GM18526 (cell line): ENCODE data around the gene NLGN1.

Source experiments
- POLR2A ChIP-seq: IDR thresholded peaks from 3 replicates; pipeline ENCODE4 v1.6.1; 2011; ENCODE audit not compliant: insufficient read length; ENCODE audit errors: extremely low read depth

NLGN1 gene

GRCh38 chr3:173897631-173898030 lies 500.1 kb downstream of the NLGN1 start:
- no peak for TF ChIP-seq POLR2A

DNA sequence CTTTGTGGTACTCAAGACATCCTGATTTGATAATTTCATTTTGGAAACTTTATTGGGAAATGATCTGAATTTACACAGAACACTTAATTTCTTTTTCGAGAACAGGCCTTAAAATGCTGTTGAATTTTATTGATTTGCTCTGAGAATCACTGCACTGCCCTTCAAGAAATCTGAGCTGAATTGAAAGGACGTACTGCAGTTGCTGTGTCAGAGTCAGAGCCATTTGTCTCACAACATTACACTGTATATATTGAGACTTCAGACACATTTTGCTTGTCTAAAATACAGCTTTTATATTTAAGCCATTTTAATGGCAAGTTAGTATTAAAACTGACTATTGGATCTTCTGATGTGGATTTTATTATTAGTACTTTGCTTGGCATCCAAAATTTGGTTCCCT lies 504.1 kb downstream of the NLGN1 start:
- no peak for TF ChIP-seq POLR2A

DNA sequence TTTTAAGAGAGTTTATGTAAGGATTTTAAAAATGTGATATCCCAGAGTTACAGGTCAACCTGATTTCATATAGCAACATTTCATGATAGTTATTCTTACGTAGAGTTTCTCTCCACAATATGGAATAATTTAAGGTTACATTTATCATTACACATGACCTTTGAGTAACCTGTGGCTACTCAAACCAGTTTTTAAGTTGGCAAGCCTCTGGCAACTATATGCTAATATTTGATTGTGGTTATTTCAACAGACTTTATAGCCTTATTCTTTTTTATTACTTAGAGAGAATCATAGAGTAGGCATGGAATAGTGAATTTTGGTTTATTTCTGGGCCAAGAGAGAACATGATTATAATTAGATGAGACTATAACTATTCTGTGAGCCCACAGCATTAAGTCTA lies 504.9 kb downstream of the NLGN1 start:
- TF ChIP-seq POLR2A, result no peak

DNA sequence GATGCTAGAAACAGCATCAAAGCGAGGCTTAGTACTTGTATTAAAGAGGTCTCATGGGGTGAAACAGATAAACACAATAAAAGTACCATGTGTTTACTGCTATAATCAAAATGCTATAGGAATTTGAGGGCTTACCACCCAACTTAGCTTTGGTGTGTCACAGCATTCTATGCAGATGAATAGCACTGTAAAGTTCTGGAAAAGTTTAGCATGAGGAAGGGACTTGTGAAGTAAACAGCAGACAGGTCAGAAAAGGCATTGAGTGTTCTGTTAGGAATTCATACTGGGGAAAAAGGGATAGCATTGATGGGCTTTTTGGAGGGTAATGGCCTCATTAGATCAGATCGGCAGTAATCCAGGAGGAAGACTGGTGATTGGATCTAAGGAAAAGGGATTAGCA lies 505.3 kb downstream of the NLGN1 start:
- TF ChIP-seq POLR2A, result no peak

GRCh38 chr3:173905381-173905780 lies 507.8 kb downstream of the NLGN1 start:
- TF ChIP-seq POLR2A, result no peak

DNA sequence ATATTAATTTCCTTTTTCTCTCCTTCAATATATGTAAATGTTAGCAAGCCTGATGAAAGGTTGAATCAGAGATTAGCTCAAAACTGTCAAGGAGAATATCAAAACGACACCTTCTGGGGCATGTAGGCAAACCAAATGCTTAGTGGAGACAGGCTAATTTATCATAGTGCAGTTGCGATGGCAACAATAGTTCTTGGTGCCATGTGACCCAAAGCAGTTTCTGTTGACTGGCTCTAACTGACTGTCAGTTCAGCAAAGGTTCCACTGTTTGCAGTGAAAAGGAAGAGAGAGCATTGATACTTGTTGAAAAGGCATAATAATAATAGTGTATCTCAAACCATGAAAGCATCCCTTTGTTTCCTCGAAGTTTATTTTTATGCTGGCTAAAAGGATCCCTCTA lies 513.9 kb downstream of the NLGN1 start:
- no peak for TF ChIP-seq POLR2A

- no peak for TF ChIP-seq POLR2A
Measured at GRCh38 chr3:173912126-173912525, 514.6 kb downstream of the NLGN1 start.

DNA sequence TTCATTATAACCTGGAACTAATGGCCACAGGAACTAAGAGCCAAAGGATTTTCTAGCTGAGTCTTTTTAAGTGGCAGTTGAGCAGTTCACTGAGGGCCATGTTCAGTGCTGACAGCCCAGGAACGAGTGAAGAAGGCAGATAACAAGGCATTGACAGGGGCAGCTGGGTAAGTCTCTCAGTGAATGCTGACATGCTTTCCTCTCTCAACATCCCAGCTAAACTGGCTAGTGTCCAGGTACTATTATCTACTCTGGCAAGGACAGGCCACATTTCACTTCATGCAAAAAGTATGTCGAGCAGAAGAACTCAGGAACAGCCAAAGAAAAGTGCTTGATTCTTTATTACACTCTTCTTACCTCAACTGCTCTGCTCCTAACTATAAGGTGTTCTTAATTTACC lies 515.9 kb downstream of the NLGN1 start:
- TF ChIP-seq POLR2A, result no peak

GRCh38 chr3:173913974-173914421 lies 516.5 kb downstream of the NLGN1 start:
- TF ChIP-seq POLR2A, result no peak

DNA sequence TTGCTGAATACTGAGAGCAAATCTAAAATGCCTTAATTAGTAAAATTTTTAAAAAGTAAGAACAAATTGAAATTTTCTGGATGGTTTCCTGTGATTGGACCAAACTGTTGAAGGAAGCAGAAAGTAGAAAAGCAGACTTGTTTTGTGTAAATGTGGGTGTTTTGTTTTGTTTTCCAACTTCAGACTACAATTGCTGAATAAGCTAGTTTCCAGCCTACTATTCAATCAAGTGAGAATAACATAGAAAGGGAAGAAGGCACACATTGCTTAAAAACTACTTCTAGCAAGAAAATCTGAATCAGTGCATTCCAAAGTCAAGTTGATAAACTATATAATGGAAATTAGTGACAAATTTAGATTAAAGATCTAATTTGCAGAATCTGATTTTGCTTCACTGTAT lies 519.3 kb downstream of the NLGN1 start:
- no peak for TF ChIP-seq POLR2A

GRCh38 chr3:173920386-173920785 lies 522.8 kb downstream of the NLGN1 start:
- TF ChIP-seq POLR2A, result no peak

- TF ChIP-seq POLR2A, result no peak
Measured at GRCh38 chr3:173921732-173922131, 524.2 kb downstream of the NLGN1 start.

- no peak for TF ChIP-seq POLR2A
Measured at GRCh38 chr3:173923204-173923603, 525.7 kb downstream of the NLGN1 start.

DNA sequence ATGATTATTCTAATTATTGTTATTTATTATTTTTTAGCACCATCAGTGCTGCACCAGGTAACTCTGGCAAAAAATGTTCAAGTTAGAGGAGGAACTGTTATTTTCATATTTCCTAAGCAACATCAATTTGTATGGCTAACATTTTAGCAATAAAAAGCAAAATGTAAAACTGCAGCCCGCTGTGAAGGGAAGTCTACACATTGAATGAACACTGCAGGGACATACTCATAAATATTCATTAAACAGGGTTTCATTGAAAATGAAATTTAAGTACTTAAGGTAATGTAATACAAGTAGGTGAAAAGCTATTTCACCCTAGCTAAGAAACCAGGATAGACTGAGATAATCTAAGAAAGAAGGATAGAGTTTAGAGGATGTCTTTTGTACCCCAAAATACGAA lies 532.7 kb downstream of the NLGN1 start:
- TF ChIP-seq POLR2A, result no peak

DNA sequence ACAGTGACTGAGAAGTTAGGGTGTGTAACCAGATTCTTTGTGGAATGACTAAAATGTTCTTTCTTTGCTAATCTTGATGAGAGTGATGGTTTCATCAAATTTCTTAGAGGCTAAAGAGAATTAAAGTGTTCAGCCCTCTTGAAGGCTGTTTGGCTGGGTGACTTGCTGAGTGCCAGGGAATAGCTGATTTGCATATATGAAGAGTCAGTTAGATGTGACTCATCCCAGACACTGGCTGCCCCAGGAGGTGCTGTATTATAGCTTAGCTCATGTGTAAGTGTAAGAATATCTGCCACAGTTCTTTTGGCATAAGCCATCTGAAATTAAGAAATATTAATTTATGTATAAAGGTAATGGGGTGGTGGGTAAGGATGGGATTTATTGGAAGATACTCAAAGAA lies 535.1 kb downstream of the NLGN1 start:
- no peak for TF ChIP-seq POLR2A

DNA sequence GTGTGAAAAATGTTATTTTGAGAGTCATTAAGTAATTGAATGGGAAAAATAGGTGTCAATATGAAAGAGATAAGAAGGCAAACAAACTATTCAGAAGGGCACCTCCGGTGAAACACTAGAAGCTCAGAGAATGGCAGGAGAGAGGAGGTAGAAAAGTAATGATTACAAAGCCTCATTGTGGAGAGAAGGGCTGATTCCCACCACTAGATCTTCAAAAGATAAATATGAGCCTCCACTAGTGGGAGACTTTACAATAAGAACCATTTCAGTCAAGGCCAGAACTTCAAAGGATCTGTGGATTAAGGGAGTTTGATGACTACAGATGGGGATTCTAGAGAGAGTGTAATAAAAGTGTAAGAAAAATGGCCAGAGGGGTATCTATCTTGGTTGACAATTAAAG lies 535.6 kb downstream of the NLGN1 start:
- no peak for TF ChIP-seq POLR2A

DNA sequence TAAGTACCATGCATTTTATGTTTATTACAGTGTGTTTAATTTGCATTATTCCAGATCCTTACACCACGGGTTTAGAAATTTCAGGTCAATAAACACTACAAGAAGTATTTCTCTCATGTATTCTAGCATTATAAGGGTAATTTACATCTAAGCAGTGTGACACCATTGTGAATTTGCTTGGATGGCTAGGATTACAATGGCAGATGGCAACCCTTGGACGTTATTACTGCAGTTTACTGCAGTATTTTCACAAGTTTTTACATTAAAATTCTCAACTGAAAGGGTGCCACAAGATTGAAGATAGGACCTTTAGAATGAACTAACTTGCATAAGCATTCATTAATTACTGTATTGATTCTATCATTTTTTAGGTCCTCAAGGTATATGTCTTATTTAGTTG lies 538.8 kb downstream of the NLGN1 start:
- no peak for TF ChIP-seq POLR2A

DNA sequence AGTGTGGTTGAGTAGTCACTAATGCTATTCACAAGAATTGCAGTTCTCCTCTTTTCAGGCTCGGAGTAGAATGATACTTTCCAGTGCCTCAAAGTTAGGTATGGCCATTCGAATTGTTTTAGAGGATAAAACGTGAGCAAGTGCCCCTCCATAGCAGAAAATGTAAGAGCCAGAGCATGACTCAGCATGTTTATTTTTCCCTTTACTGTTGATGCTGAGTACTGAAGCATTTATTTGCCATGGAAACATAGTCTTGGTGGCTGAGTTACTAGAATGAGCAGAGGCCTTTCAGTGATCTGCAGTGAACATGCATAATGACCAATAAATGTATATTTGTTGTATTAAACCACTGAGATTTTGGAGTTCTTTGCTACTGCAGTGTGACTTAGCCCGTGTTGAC lies 540.6 kb downstream of the NLGN1 start:
- TF ChIP-seq POLR2A, result no peak
